ENCODE data around the gene BZW1.
"Not testable (repeated sequence)": the region's sequence is repeated elsewhere in the genome, so short reads cannot be mapped to it uniquely, and the experiment has no call there.

BZW1 gene

DNA sequence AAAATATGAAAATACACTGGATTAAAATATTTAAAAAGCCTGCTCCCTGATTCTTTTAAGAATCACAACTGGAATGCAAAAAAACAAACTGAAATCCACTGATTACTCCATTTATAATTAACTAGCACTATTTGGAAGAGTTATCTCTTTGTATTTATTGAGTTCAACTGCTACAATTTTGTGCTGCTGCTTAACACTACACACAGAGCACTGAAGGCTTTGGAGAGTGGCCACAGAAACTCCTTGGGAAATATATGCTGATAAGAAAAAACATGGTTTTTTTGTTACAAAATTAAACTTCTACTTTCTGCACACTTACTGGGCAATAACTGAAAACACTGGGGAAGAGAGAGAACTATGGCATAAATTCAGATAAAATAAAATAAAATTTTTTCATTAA, 19.8 kb upstream of the BZW1 start:
- H3K9me3 ChIP-seq (ENCODE audit: control insufficient read depth, insufficient read depth, low read depth, low read length): no peaks in the 10 kb centered on the region
- H3K27me3 ChIP-seq (ENCODE audit: control insufficient read depth, insufficient read depth, low read length): no peaks in the 10 kb centered on the region
- H3K9ac ChIP-seq (ENCODE audit: low read length): no peak overlapping the region
- H3K36me3 ChIP-seq (ENCODE audit: control insufficient read depth, insufficient read depth, low read length): no peaks in the 10 kb centered on the region
- H3K4me3 ChIP-seq (ENCODE audit: low read depth, low read length): no peak overlapping the region
- no peak overlapping the region for H3K27ac ChIP-seq (ENCODE audit: low read depth, low read length)
- peaks cover 2% of the 10 kb centered on the region; the same call in 1 of the 2 replicates for H3K4me1 ChIP-seq (ENCODE audit: control insufficient read depth, insufficient read depth, low read length)

DNA sequence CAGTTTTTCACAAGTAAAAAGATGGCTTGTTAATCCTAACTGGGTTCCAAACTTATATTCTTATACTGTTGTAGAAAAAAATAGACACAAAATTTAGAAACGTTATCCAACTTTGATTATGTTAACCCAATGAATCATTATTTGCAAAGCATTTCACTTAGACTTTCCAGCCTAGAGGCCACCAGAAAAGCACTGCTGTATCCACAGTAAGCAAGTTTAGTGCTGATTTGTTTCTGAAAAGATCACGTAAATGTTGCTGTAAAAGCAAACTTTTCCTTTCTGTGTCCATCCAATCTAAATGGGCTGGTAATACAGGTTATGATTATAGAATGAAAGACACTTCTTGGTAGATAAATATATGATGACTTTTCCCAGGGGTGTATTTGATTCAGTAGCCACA, 17.6 kb upstream of the BZW1 start:
- no peaks in the 10 kb centered on the region for H3K27me3 ChIP-seq (ENCODE audit: control insufficient read depth, insufficient read depth, low read length)
- H3K4me3 ChIP-seq (ENCODE audit: low read depth, low read length): no peak overlapping the region
- H3K9ac ChIP-seq (ENCODE audit: low read length): no peak overlapping the region
- H3K27ac ChIP-seq (ENCODE audit: low read depth, low read length): no peak overlapping the region
- peaks cover 2% of the 10 kb centered on the region; the same call in 1 of the 2 replicates for H3K4me1 ChIP-seq (ENCODE audit: control insufficient read depth, insufficient read depth, low read length)
- H3K36me3 ChIP-seq (ENCODE audit: control insufficient read depth, insufficient read depth, low read length): no peaks in the 10 kb centered on the region
- no peaks in the 10 kb centered on the region for H3K9me3 ChIP-seq (ENCODE audit: control insufficient read depth, insufficient read depth, low read depth, low read length)

DNA sequence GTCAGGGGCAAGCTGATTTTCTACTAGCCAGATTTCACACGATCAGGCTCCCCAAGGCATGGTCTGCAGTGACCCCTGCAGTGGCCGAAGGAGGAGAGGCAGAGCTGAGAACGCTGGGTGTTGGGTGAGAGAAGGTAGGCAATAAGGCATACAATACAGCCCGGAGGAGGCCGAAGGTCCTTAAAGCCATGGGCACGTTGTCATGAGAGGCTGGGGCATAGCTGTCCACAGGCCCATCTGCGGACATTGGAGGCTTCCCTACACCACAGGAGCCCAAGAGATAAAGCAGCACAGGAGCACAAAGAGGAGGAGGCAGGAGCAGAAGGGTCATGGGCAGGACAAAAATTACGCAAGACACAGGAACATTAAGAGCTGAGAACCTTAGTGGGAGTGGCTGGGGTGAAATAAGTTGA, 16.7 kb upstream of the BZW1 start:
- H3K27me3 ChIP-seq (ENCODE audit: control insufficient read depth, insufficient read depth, low read length): no peaks in the 10 kb centered on the region
- H3K4me3 ChIP-seq (ENCODE audit: low read depth, low read length): no peak overlapping the region
- no peak overlapping the region for H3K9ac ChIP-seq (ENCODE audit: low read length)
- H3K27ac ChIP-seq (ENCODE audit: low read depth, low read length): no peak overlapping the region
- H3K36me3 ChIP-seq (ENCODE audit: control insufficient read depth, insufficient read depth, low read length): no peaks in the 10 kb centered on the region
- peaks cover 2% of the 10 kb centered on the region; the same call in 1 of the 2 replicates for H3K4me1 ChIP-seq (ENCODE audit: control insufficient read depth, insufficient read depth, low read length)
- no peaks in the 10 kb centered on the region for H3K9me3 ChIP-seq (ENCODE audit: control insufficient read depth, insufficient read depth, low read depth, low read length)

DNA sequence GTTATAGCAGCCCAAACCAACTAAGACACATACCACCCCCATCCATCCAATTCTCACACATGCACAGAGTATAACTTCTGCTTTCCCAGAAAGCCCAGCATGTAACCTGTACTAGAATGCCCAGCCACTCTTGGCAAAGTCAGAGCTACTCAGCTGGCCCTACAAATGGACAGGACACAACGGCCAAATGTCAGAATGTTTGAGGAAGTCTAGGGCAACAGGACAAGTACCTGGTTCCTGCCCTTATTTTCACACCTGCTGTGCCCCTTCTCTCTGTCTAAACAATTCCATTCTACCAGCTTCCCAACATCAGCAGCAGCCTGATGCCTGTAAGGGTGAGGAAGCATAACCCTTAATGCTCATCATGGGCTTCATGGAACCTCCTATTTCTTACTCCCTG, 15.1 kb upstream of the BZW1 start:
- H3K27me3 ChIP-seq (ENCODE audit: control insufficient read depth, insufficient read depth, low read length): no peaks in the 10 kb centered on the region

DNA sequence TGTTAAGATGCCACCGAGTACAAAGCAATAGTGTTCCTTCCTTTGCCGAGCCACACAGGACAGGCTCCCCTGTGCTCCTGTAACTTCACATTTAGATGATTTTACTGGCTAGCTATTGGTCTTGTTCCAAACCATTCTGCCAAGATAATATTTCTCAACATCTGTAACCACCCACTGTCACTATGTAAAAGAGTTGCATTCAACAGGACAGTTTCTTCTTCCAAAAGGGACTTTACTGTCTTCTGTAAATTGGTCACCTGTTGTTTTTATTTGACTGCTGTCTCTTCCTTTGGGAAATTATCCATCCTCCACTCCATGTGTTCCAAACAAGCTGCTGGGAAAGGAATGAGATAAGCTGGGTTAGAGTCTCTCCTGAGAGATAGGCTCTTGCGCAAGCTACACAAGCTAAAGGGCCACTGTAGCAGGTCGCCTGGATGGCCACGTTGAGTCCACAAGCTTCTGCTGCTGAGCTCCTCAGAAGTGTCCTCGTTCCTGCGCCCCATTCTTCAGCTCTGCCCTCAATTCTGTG, 14.4 kb upstream of the BZW1 start:
- Histone ChIP-seq H3K4me3 (ENCODE audit: low read depth, low read length) (no peak overlapping the region), H3K27ac (ENCODE audit: low read depth, low read length) (no peak overlapping the region), H3K9me3 (ENCODE audit: control insufficient read depth, insufficient read depth, low read depth, low read length) (no peaks in the 10 kb centered on the region), H3K27me3 (ENCODE audit: control insufficient read depth, insufficient read depth, low read length) (no peaks in the 10 kb centered on the region), H3K4me1 (ENCODE audit: control insufficient read depth, insufficient read depth, low read length) (0 out of 2 replicates have a peak, but pooled peaks cover 2% of the 10 kb centered on the region), H3K36me3 (ENCODE audit: control insufficient read depth, insufficient read depth, low read length) (no peaks in the 10 kb centered on the region), H3K9ac (ENCODE audit: low read length) (no peak overlapping the region)

More for the DNA sequence above, 15.1 kb upstream of the BZW1 start:
- Histone ChIP-seq H3K27ac (ENCODE audit: low read depth, low read length) (no peak overlapping the region), H3K9ac (ENCODE audit: low read length) (no peak overlapping the region), H3K36me3 (ENCODE audit: control insufficient read depth, insufficient read depth, low read length) (no peaks in the 10 kb centered on the region), H3K4me3 (ENCODE audit: low read depth, low read length) (no peak overlapping the region), H3K9me3 (ENCODE audit: control insufficient read depth, insufficient read depth, low read depth, low read length) (no peaks in the 10 kb centered on the region), H3K4me1 (ENCODE audit: control insufficient read depth, insufficient read depth, low read length) (0 out of 2 replicates have a peak, but pooled peaks cover 2% of the 10 kb centered on the region)

DNA sequence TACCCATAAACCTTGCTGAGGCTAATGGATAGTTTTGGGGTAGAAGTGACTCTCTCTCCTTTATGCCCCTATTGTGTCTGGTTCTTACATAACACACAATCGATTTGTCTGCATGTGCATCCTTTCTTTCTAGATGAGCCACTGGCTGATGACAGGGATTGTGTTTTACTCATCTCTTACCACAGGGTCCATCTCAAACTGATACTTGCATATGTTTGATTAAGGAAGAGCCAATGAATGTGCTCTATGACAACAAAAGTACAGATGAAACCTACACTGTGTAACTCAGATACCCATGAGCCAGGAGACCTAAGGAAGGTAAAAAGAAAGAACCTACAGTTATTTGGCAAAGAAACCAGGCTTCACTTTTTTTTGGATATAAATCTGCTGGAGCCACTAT, 13.2 kb upstream of the BZW1 start:
- H3K9me3 ChIP-seq (ENCODE audit: control insufficient read depth, insufficient read depth, low read depth, low read length): no peaks in the 10 kb centered on the region
- no peaks in the 10 kb centered on the region for H3K36me3 ChIP-seq (ENCODE audit: control insufficient read depth, insufficient read depth, low read length)
- no peak overlapping the region for H3K4me3 ChIP-seq (ENCODE audit: low read depth, low read length)
- 0 out of 2 replicates have a peak, but pooled peaks cover 2% of the 10 kb centered on the region for H3K4me1 ChIP-seq (ENCODE audit: control insufficient read depth, insufficient read depth, low read length)
- no peak overlapping the region for H3K9ac ChIP-seq (ENCODE audit: low read length)
- H3K27ac ChIP-seq (ENCODE audit: low read depth, low read length): no peak overlapping the region
- no peaks in the 10 kb centered on the region for H3K27me3 ChIP-seq (ENCODE audit: control insufficient read depth, insufficient read depth, low read length)

DNA sequence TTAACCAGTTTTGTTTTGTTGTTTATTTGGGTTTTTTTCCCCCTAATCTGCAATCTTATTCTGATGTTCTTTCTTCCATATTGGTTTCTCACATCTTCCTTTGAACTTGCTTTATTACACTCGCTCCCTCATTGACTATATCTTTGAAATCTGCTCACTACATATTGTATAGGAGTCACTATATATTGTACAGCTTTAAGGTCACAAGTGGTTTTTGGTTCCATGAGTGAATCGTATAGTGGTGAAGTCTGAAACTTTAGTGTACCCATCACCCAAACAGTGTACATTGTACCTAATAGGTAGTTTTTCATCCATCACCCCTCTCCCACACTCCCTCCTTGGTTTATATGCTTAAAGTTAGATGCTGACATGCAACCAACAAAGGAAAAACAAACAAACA, 11.3 kb upstream of the BZW1 start:
- no peak overlapping the region for H3K27ac ChIP-seq (ENCODE audit: low read depth, low read length)
- H3K36me3 ChIP-seq (ENCODE audit: control insufficient read depth, insufficient read depth, low read length): no peaks in the 10 kb centered on the region
- no peaks in the 10 kb centered on the region for H3K4me1 ChIP-seq (ENCODE audit: control insufficient read depth, insufficient read depth, low read length)

DNA sequence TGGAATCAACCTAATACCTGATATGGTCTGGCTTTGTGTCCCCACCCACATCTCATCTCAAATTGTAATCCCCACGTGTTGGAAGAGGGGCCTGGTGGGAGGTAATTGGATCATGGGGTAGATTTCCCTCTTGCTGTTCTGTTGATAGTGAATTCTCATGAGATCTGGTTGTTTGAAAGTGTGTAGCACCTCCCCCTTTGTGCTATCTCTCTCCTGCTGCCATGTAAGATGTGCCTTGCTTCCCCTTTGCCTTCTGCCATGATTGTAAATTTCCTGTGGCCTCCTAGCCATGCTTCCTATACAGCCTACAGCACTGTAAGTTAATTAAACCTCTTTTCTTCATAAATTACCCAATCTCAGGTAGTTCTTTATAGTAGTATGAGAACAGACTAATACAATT, 10.3 kb upstream of the BZW1 start:
- H3K27me3 ChIP-seq (ENCODE audit: control insufficient read depth, insufficient read depth, low read length); H3K4me3 ChIP-seq (ENCODE audit: low read depth, low read length); H3K9me3 ChIP-seq (ENCODE audit: control insufficient read depth, insufficient read depth, low read depth, low read length); H3K27ac ChIP-seq (ENCODE audit: low read depth, low read length); H3K9ac ChIP-seq (ENCODE audit: low read length); H3K36me3 ChIP-seq (ENCODE audit: control insufficient read depth, insufficient read depth, low read length); H3K4me1 ChIP-seq (ENCODE audit: control insufficient read depth, insufficient read depth, low read length): not testable (repeated sequence)

More for the DNA sequence above, 11.3 kb upstream of the BZW1 start:
- Histone ChIP-seq H3K9ac (ENCODE audit: low read length) (no peak overlapping the region), H3K27me3 (ENCODE audit: control insufficient read depth, insufficient read depth, low read length) (no peaks in the 10 kb centered on the region), H3K4me3 (ENCODE audit: low read depth, low read length) (no peak overlapping the region), H3K9me3 (ENCODE audit: control insufficient read depth, insufficient read depth, low read depth, low read length) (no peaks in the 10 kb centered on the region)

DNA sequence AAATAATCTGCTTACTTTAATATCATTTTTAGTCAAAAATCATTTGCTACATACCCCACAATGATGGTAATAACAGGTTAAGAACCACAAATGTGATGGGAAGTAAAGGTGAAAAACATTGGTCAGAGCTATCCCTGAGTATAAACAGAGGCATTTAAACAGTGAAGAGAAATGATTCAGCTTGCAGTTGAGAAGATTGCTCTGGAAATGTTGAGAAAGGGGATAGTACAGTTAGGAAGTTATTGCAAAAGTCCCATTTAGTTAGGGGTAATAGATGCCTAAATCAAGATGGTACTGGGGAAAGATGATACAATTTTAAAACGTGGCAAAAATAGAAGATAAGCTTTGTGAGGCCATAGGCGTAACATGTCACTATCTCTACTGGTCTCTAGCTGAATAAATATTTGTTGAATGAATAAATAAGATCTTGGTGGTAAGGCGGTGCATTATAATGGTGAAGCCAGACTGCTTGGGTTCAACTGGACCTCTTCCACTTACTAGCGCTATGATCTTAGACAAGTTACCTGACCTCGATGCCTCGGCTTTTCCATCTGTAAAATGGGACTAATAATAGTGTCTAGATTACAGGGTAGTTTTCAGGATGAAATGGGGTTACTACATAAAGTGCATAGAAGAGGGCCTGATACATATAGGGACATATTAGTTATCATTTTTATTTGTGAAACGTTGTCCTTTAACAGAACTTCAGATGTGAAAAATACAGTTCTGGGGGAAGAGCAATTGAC, 2.0 kb upstream of the BZW1 start:
- H3K9ac ChIP-seq (ENCODE audit: low read length): no peak overlapping the region
- no peak overlapping the region for H3K4me3 ChIP-seq (ENCODE audit: low read depth, low read length)

DNA sequence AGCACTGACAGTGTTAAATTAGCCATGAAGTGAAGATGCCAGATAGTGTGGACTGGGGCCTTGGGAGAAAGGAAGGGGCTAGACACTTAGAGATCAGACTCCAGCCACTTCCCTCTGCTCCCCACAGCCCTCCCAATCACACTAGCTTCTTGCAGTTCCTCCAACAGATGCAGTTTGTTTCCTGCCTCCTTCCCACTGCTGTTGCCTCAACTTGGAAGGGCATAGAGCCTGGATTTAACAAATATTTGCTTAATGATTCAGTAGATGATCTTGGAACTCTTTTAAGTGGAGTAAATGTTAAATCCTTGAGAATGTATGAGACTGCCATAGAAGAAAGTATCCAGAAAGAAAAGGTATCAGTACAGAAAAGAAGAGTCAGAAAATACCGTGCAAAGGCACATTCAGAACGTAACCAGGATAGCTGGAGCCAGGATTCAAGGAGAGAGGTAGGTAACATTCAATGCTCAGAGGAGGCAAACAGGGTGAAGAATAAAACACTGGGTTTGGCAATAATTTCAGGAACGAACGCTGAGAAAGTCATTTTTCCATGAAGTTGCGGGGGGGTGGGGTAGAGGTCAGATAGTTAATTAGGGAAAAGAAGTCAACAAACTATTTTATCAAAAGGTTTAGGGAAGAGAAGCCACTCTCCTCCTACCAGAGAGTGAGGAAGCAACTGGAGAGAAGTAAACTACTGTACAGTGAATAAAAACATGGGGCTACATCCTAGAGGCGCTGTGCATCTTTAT, 1.3 kb upstream of the BZW1 start:
- Histone ChIP-seq H3K9ac (ENCODE audit: low read length) (peak overlapping the region; percentile 53), H3K36me3 (ENCODE audit: control insufficient read depth, insufficient read depth, low read length) (peaks cover 25% of the 10 kb centered on the region), H3K27ac (ENCODE audit: low read depth, low read length) (no peak overlapping the region; the same call in 1 of the 2 replicates), H3K4me3 (ENCODE audit: low read depth, low read length) (peak overlapping the region; percentile 67), H3K27me3 (ENCODE audit: control insufficient read depth, insufficient read depth, low read length) (no peaks in the 10 kb centered on the region), H3K9me3 (ENCODE audit: control insufficient read depth, insufficient read depth, low read depth, low read length) (no peaks in the 10 kb centered on the region), H3K4me1 (ENCODE audit: control insufficient read depth, insufficient read depth, low read length) (peaks cover 15% of the 10 kb centered on the region)

More for the DNA sequence above, 2.0 kb upstream of the BZW1 start:
- Histone ChIP-seq H3K27me3 (ENCODE audit: control insufficient read depth, insufficient read depth, low read length) (no peaks in the 10 kb centered on the region), H3K4me1 (ENCODE audit: control insufficient read depth, insufficient read depth, low read length) (peaks cover 15% of the 10 kb centered on the region), H3K27ac (ENCODE audit: low read depth, low read length) (no peak overlapping the region), H3K9me3 (ENCODE audit: control insufficient read depth, insufficient read depth, low read depth, low read length) (no peaks in the 10 kb centered on the region), H3K36me3 (ENCODE audit: control insufficient read depth, insufficient read depth, low read length) (peaks cover 17% of the 10 kb centered on the region)

DNA sequence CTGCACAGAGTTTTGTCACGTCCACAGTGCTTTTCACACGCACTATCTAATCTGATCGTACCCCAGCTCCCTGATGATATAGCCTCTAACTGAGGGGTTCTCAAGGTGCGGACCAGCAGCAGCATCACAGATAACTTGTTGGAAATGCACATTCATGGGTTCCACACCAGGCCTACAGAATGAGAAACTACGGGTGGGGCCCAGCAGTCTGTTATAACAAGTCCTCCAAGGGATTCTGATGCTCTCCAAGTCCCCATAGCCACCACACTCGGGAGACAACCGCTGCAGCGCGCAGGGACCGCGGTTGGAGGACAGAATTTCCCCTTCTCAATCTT, 745 bp upstream of the BZW1 start:
- Histone ChIP-seq H3K9me3 (ENCODE audit: control insufficient read depth, insufficient read depth, low read depth, low read length) (no peaks in the 10 kb centered on the region), H3K36me3 (ENCODE audit: control insufficient read depth, insufficient read depth, low read length) (peaks cover 30% of the 10 kb centered on the region), H3K9ac (ENCODE audit: low read length) (peak overlapping the region; percentile 53), H3K4me3 (ENCODE audit: low read depth, low read length) (peak overlapping the region; percentile 67), H3K27ac (ENCODE audit: low read depth, low read length) (no peak overlapping the region; the same call in 1 of the 2 replicates), H3K27me3 (ENCODE audit: control insufficient read depth, insufficient read depth, low read length) (no peaks in the 10 kb centered on the region), H3K4me1 (ENCODE audit: control insufficient read depth, insufficient read depth, low read length) (peaks cover 15% of the 10 kb centered on the region)

Measured in HUES6 (cell line).